ENCODE results near the gene DOCK1.

The DOCK1 gene

GRCh38 chr10:127417031-127417430 is 511.8 kb downstream of the DOCK1 start:
- Histone ChIP-seq H3K4me3 (ENCODE audit: severe bottlenecking) (no peak overlapping the region), H3K9me3 (ENCODE audit: severe bottlenecking) (no peaks in the 10 kb centered on the region), H3K36me3 (ENCODE audit: low read depth) (no peaks in the 10 kb centered on the region), H3K27me3 (ENCODE audit: insufficient read depth, poor library complexity, severe bottlenecking) (no peaks in the 10 kb centered on the region), H3K27ac (ENCODE audit: poor library complexity, severe bottlenecking) (no peak overlapping the region), H3K4me1 (ENCODE audit: insufficient read depth, poor library complexity, severe bottlenecking) (no peaks in the 10 kb centered on the region)
- ATAC-seq (ENCODE audit: low read depth) = no peak
- no peak for TF ChIP-seq CTCF (IDR thresholded peaks at IDR 0.05; ENCODE audit: poor library complexity, severe bottlenecking)
- no peak for DNase-seq (ENCODE audit: low spot score)

GRCh38 chr10:127417686-127418401 is 512.6 kb downstream of the DOCK1 start:
- no peaks in the 10 kb centered on the region for H3K9me3 ChIP-seq (ENCODE audit: severe bottlenecking)
- ATAC-seq (ENCODE audit: low read depth) = no peak
- H3K27me3 ChIP-seq (ENCODE audit: insufficient read depth, poor library complexity, severe bottlenecking) = no peaks in the 10 kb centered on the region
- DNase-seq (ENCODE audit: low spot score) = no peak
- no peak overlapping the region for H3K4me3 ChIP-seq (ENCODE audit: severe bottlenecking)
- H3K36me3 ChIP-seq (ENCODE audit: low read depth) = no peaks in the 10 kb centered on the region
- TF ChIP-seq CTCF (IDR thresholded peaks at IDR 0.05; ENCODE audit: poor library complexity, severe bottlenecking) = no peak
- H3K4me1 ChIP-seq (ENCODE audit: insufficient read depth, poor library complexity, severe bottlenecking) = no peaks in the 10 kb centered on the region
- H3K27ac ChIP-seq (ENCODE audit: poor library complexity, severe bottlenecking) = no peak overlapping the region

- H3K36me3 ChIP-seq (ENCODE audit: low read depth) = no peaks in the 10 kb centered on the region
- H3K4me1 ChIP-seq (ENCODE audit: insufficient read depth, poor library complexity, severe bottlenecking) = no peaks in the 10 kb centered on the region
- no peak overlapping the region for H3K4me3 ChIP-seq (ENCODE audit: severe bottlenecking)
- no peaks in the 10 kb centered on the region for H3K9me3 ChIP-seq (ENCODE audit: severe bottlenecking)
- ATAC-seq (ENCODE audit: low read depth) = no peak
- H3K27me3 ChIP-seq (ENCODE audit: insufficient read depth, poor library complexity, severe bottlenecking) = no peaks in the 10 kb centered on the region
- no peak overlapping the region for H3K27ac ChIP-seq (ENCODE audit: poor library complexity, severe bottlenecking)
- no peak for TF ChIP-seq CTCF (IDR thresholded peaks at IDR 0.05; ENCODE audit: poor library complexity, severe bottlenecking)
- no peak for DNase-seq (ENCODE audit: low spot score)
Observed at GRCh38 chr10:127418536-127419168, 513.4 kb downstream of the DOCK1 start.

- ATAC-seq (ENCODE audit: low read depth) = no peak
- Histone ChIP-seq H3K9me3 (ENCODE audit: severe bottlenecking) (no peaks in the 10 kb centered on the region), H3K4me1 (ENCODE audit: insufficient read depth, poor library complexity, severe bottlenecking) (no peaks in the 10 kb centered on the region), H3K4me3 (ENCODE audit: severe bottlenecking) (no peak overlapping the region), H3K27ac (ENCODE audit: poor library complexity, severe bottlenecking) (no peak overlapping the region), H3K36me3 (ENCODE audit: low read depth) (no peaks in the 10 kb centered on the region), H3K27me3 (ENCODE audit: insufficient read depth, poor library complexity, severe bottlenecking) (no peaks in the 10 kb centered on the region)
- TF ChIP-seq CTCF (IDR thresholded peaks at IDR 0.05; ENCODE audit: poor library complexity, severe bottlenecking) = no peak
- no peak for DNase-seq (ENCODE audit: low spot score)
Observed at GRCh38 chr10:127420138-127420684, 515.0 kb downstream of the DOCK1 start.

Measured in RWPE2 (cell line).